Coronary artery (tissue), 2 donors: ENCODE measurements around the gene SCN2B.
"Not testable (repeated sequence)": the region's sequence is repeated elsewhere in the genome, so short reads cannot be mapped to it uniquely, and the experiment has no call there.

Experiments
- DNase-seq: peaks from one replicate; pipeline ENCODE4 v3.0.0-alpha.2; 2017; ENCODE audit warnings: low spot score
- H3K27ac ChIP-seq, 2 donors: fragments of 200-600 bp; sonication (generic); one replicate each; pipeline ENCODE4 v1.5.1; 2016 to 2019
- H3K4me3 ChIP-seq: fragments of 200-600 bp; sonication (generic); 2 replicates; pipeline ENCODE4 v1.5.1; 2016; ENCODE audit warnings: mild to moderate bottlenecking, moderate library complexity
- TF ChIP-seq, protein P1 (sequence below): fragments of 200-600 bp; sonication (generic); IDR thresholded peaks from one replicate; pipeline ENCODE4 v1.5.1; 2019; ENCODE audit warnings: antibody characterized with exemption

The SCN2B gene

DNA sequence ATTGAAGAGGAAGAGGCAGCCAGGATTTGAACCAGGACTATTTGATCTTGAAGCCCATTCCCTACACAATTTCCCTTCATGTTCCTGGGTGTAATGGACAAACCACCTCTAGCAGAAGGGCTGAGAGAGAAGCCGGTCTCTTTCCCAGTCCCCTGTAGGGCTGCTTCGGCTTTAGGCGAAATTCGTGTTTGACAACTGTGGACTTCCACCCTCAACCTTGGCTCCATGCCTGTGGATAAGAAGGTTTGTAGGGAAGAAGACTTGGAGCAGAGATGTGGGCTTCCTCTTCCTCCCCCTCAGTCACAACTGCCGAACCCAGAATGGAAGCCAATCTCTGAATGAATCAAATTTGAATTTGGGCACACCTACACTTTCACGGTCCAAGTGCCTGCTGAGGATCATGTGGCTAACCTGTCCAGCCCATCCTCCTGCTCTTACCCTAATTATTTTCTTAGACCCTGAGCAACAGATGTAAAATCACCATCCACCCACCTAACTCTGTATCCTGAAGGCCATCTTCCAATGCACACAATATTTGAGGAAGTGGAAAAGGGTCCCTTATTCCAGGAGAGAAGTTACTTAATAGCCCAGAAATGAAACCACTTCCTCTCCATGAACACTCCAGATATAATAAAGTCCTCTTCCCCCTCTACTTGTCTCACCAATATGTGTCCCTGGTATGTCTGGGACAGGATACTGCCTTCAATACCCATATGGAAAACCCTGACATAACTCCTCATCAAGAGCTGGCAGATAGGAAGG, 10.1 kb upstream of the SCN2B start:
- Histone ChIP-seq H3K27ac (no peak overlapping the region), H3K4me3 (no peak overlapping the region)
- no peak for DNase-seq
- TF ChIP-seq, protein P1, sequence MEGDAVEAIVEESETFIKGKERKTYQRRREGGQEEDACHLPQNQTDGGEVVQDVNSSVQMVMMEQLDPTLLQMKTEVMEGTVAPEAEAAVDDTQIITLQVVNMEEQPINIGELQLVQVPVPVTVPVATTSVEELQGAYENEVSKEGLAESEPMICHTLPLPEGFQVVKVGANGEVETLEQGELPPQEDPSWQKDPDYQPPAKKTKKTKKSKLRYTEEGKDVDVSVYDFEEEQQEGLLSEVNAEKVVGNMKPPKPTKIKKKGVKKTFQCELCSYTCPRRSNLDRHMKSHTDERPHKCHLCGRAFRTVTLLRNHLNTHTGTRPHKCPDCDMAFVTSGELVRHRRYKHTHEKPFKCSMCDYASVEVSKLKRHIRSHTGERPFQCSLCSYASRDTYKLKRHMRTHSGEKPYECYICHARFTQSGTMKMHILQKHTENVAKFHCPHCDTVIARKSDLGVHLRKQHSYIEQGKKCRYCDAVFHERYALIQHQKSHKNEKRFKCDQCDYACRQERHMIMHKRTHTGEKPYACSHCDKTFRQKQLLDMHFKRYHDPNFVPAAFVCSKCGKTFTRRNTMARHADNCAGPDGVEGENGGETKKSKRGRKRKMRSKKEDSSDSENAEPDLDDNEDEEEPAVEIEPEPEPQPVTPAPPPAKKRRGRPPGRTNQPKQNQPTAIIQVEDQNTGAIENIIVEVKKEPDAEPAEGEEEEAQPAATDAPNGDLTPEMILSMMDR: no peak

DNA sequence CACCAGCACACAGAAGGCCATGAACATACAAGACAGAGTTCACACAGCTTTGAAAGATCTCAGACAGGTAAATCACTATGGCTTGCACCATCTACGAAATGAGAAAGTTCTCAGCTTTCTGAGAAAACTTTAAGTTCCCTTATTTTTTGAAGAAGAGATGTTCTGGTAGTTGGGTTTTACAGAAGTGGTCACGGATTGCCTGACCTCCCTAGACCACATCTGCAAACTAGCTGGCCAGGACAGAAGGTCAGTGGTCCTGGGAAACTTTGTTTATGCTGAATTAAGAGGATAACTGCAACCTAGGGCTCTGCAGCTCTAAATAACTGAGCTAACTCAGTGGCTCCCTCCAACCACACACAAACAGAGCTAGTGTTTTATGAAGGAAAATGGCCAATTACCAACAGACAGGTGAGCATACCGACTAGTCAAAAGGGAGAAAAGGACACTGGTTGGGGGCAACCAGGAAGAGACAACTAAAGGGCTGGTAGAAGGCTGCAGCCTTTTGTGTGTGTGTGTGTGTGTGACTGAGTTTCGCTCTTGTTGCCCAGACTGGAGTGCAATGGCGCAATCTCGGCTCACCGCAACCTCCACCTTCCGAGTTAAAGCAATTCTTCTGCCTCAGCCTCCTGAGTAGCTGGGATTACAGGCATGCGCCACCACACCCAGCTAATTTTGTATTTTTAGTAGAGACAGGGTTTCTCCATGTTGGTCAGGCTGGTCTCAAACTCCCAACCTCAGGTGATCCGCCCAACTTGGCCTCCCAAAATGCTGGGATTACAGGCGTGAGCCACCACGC, 8.5 kb upstream of the SCN2B start:
- no peak for DNase-seq

DNA sequence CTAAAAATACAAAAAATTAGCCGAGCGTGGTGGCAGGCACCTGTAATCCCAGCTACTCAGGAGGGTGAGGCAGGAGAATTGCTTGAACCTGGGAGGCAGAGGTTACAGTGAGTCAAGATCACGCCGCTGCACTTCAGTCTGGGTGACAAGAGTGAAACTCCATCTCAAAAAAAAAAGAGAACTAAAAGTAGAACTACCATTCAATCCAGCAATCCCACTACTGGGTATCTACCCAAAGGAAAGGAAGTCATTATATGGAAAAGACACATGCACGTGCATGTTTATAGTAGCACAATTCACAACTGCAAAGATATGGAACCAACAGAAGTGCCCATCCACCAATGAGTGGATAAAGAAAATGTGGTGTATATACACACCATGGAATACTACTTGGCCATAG, 7.3 kb upstream of the SCN2B start:
- not testable (repeated sequence) for DNase-seq, H3K27ac ChIP-seq, H3K4me3 ChIP-seq

More for the DNA sequence above, 8.5 kb upstream of the SCN2B start:
- Histone ChIP-seq H3K4me3 (no peak overlapping the region), H3K27ac (no peak overlapping the region)
- TF ChIP-seq, protein P1: no peak

DNA sequence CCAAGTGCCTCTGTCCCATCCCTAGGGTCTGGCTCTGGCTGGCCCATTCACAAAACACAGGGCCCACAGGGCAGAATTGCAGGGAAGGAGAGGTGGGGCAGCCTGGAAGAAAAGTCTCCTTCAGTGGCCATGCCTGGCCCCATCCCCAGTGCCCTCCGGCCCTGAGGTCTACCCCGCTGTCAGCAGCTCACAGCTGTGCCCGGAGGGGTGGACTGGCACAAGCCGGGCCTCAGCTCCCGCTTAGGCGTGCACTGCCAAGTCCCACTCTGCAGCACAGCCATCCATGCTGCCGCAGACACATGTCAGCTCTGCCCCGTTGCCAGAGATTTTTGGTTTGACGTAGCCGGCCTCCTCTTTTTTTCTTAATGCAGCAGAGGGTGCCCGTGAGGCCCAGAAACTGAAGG, 3.9 kb upstream of the SCN2B start:
- peak overlapping the region; percentile 39 for H3K4me3 ChIP-seq
- TF ChIP-seq, protein P1: no peak
- no peak for DNase-seq
- H3K27ac ChIP-seq: no peak overlapping the region

DNA sequence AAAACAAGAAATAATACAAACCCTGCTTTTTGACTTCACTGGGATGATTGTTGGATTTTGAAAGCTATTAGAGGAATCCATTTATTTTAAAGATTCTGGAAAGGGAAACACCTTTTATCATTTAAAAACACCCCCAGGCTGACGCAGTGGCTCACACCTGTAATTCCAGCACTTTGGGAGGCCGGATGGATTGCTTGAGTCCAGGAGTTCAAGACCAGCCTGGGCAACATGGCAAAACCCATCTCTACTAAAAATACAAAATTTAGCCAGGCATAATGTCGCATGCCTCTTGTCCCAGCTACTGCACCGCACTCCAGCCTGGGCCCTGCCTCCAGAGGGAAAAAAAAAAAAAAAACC, 317 bp upstream of the SCN2B start:
- Histone ChIP-seq H3K27ac (no peak overlapping the region), H3K4me3 (no peak overlapping the region)
- TF ChIP-seq, protein P1: no peak
- no peak for DNase-seq

DNA sequence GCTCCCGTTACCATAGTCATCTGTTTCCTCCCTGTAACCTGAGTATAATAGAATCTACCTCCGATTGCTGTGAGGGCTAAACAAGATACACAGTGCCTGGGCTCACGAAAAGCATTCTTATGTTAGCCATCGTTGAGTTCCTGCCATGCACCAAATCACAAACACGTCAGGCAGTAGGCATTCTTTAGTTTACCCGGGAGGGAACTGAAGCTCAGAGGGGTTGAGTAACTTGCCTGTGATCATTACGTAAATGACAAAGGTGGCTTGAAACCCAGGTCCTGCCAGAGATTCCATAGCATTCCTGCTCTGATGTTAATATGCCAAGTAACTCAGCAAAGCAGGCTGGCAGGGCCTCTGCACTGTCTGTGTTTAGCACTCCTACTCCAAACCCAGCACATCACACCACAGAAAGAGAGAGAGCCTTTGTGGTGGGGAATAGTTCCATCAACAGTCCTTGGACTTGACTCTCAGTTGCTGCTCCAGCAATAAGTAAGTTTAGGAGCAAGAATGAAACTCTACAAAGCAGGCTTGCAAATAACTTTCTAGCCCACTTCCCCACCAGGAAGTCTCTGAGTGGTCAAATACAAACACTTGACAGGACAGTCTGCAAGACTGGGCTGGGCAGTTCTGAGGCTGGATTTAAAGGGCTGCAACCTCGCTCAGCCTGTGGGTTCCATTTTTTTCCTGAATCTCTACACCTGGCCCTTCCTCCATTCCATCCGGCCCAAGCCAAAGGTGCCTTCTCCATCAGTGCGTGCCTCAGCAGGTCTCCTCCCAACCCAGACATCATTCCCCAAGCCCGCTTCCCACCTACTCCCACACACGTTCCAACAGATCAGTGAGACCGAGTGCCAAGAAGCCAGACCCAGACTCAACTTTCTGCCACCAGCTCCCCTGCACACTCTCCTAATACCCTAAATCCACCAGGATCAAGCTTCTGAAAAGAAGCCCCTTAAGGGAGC, 1.1 kb downstream of the SCN2B start:
- H3K4me3 ChIP-seq: no peak overlapping the region
- no peak overlapping the region for H3K27ac ChIP-seq
- DNase-seq: no peak
- TF ChIP-seq, protein P1: no peak

DNA sequence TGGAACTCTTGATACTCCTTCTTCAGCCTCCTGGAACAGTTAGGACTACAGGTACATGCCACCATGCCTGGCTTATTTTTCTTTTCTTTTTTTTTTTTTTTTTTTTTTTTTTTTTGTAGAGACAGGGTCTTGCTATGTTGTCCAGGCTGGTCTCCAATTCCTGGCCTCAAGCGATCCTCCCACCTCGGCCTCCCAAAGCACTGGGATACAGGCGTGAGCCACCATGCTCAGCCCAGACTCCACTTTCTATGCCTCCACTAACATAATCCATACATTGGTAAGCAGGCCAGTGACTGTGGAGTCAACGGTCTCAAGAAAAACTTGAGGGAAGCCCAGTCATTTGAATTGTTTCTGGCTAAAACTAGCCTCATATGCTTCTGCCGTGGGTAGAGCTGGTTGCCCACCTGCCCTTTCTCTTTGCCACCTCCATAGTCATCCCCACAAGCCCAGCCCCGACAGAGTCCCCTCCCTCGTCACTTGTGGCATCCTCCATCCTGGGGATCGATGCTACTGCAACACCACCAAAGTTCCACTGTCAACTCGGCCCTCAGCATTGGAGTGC, 2.4 kb downstream of the SCN2B start:
- Histone ChIP-seq H3K27ac (no peak overlapping the region), H3K4me3 (no peak overlapping the region)
- DNase-seq: no peak
- TF ChIP-seq, protein P1: no peak
